Hair follicular keratinocyte (primary cell): ENCODE results near the gene JAZF1. TPM values are rescaled to one million over a fixed set of nuclear protein-coding genes. Genes with fewer than 3 reads are reported as not detected.

Experiments
- total RNA-seq: library from RNA; depleted of rRNA; stranded (reverse); fragments of >200 nt; gene quantifications from 2 replicates; pipeline ENCODE4 v1.2.3, GENCODE V29; 2015

The JAZF1 gene
- 1.2 and 1.9 TPM in 2 replicates for total RNA-seq

GRCh38 chr7:28180364-28181147 lies at the start of gene JAZF1:
JAZF1 (minus strand) TSS chr7:28180795.

Other genes with a start within 250 kb of the JAZF1 start
- gene CREB5, start 231.7 kb upstream of the JAZF1 start, total RNA-seq = 4.4 and 7.0 TPM in 2 replicates